Heart right ventricle (tissue), 16 donors: ENCODE measurements around the gene KRT71. TPM values are rescaled to one million over a fixed set of nuclear protein-coding genes. Genes with fewer than 3 reads are reported as not detected.

Experiments
- ATAC-seq, 8 donors: fragments of 200-7000 bp; cut with Tn5 transposase; one replicate each; pipeline ENCODE4 v1.9.1; 2020; ENCODE audit warnings: mild to moderate bottlenecking in 8 of 8, moderate library complexity in 8 of 8, moderate number of reproducible peaks in 1 of 8
- DNase-seq, 2 donors: peaks; one replicate each; pipeline ENCODE4 v3.0.0-alpha.2; 2020
- H3K27ac ChIP-seq, 10 donors: fragments of 200-600 bp; sonication (generic) in 2 of 10; one replicate each; pipeline versions ENCODE4 v1.5.0 to v1.8.0; 2020 to 2022; ENCODE audit warnings: mild to moderate bottlenecking in 3 of 10
- H3K27me3 ChIP-seq, 7 donors: fragments of 200-600 bp; one replicate each; pipeline ENCODE4 v1.8.0; 2021 to 2022; ENCODE audit warnings: mild to moderate bottlenecking in 2 of 7
- H3K36me3 ChIP-seq, 9 donors: fragments of 200-600 bp; sonication (generic) in 1 of 9; one replicate each; pipeline versions ENCODE4 v1.5.0 to v1.8.0; 2020 to 2022; ENCODE audit warnings: mild to moderate bottlenecking in 2 of 9
- H3K4me1 ChIP-seq, 9 donors: fragments of 200-600 bp; sonication (generic) in 1 of 9; one replicate each; pipeline versions ENCODE4 v1.5.0 to v1.8.0; 2020 to 2022; ENCODE audit warnings: mild to moderate bottlenecking in 4 of 9
- H3K4me3 ChIP-seq, 10 donors: fragments of 200-600 bp; sonication (generic) in 2 of 10; one replicate each; pipeline versions ENCODE4 v1.5.0 to v1.8.0; 2020 to 2022; ENCODE audit warnings: mild to moderate bottlenecking in 7 of 10, moderate library complexity in 2 of 10
- H3K9me3 ChIP-seq, 11 donors: fragments of 200-600 bp in 10 of 11; sonication (generic) in 2 of 11; one replicate each; pipeline versions ENCODE4 v1.5.0 to v1.8.0; 2013 to 2022; ENCODE audit warnings: mild to moderate bottlenecking in 2 of 11, control low read depth in 1 of 11, moderate library complexity in 1 of 11
- WGBS, 2 donors: extraction: QIAGEN DNeasy Blood & Tissue Kit; methylation state at CpG; one replicate each; pipeline ENCODE4 v1.1.7; 2013; ENCODE audit warnings: inconsistent platforms in 1 of 2; 5-methylcytosine and 5-hydroxymethylcytosine counted together
- intact Hi-C, 10 donors: fragments of 100-400 bp; cut with DNase I; formaldehyde crosslinking; loops; one replicate each; pipeline versions ENCODE4 v1.11.1 to v1.14.2; 2022
- polyA plus RNA-seq, 2 donors: library from polyadenylated mRNA; stranded (reverse); fragments of 200-250 nt; gene quantifications; one replicate each; pipeline ENCODE4 v1.2.3, GENCODE V29; 2013
- total RNA-seq, 10 donors: library from RNA; stranded (reverse); fragmentation: NEBNext Ultra II Directional in 3 of 10; extraction: Animal tissue kit (Norgen Biotek cat#: 25700) in 3 of 10; gene quantifications; one replicate each; pipeline versions ENCODE4 v1.2.1 to v1.2.4, GENCODE V29; 2021 to 2023
- TF ChIP-seq, protein P1 (sequence below), 9 donors: fragments of 200-600 bp; sonication (generic) in 2 of 9; IDR thresholded peaks; one replicate each; pipeline versions ENCODE4 v1.5.0 to v1.8.0; 2021 to 2022; ENCODE audit warnings: antibody characterized with exemption in 9 of 9, mild to moderate bottlenecking in 5 of 9, moderate library complexity in 1 of 9
- donor health status: Arrhythmogenic right ventricular cardiomyopathy.
- donor health status: ischemic (EF 13 %, LVEDD 7.1; RV severe dilation, severe dysfunction).
- donor health status: healthy with polysubstance abuse.
- donor health status: DM: no; HTN: yes; CAD: no.
- donor health status: DM: no; HTN: no; CAD: no.
- donor health status: ischemic (EF 25% LVEDD 6.9; RV normal size, moderate dysfunction).
- donor health status: ischemic (EF 25% LVEDD 5.7; RV mildly dilated, moderate dysfunction).
- donor health status: healthy.
- donor health status: DM: yes; HTN: yes; CAD: no.
- donor health status: Ischemic cardiomyopathy.
- donor health status: ischemic (EF 35%, LVEDD 5.7; RV mildly dilated, moderate dysfunction).
- donor health status: nonischemic (EF 11% LVEDD 7.7; RV severe dilation, severe dysfunction).
- donor health status: DM: yes; HTN: yes; CAD: no.
- donor health status: PGD.
- donor health status: ischemic (EF 29% LVEDD 5.4; RV normal size, mild dysfunction).
- donor health status: nonischemic (EF 23%, LVEDD 6.1; RV moderate dilation, normal function).

Gene KRT71
- total and polyA plus RNA-seq, 12 donors: not detected

DNA sequence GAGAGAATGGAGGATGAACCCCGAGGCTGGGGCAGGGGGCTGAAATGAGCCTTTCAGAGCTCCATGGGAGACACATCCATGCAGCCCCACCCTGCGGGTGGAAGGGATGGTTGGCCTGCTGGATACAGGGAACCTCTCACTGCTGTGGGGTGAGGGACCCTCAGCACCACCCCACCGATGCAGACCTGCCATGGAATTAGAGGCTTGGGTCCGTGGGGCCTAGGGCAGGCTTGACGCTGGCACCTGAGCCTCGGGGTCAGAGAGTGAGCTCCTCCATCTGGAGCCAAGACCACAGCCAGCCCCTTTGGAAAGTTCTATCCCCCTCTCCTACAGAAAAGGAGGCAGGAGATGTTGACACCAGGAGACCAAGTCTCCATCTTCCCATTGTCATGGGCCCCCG, 28.1 kb upstream of the KRT71 start:
- Histone ChIP-seq H3K4me3 (no peak overlapping the region), H3K9me3 (no peaks in the 10 kb centered on the region), H3K27me3 (peaks cover 0 to 10% (median 6%) of the 10 kb centered on the region in 7 donors), H3K36me3 (no peaks in the 10 kb centered on the region), H3K27ac (no peak overlapping the region), H3K4me1 (no peaks in the 10 kb centered on the region)
- intact Hi-C loops: loop anchor here in 9 of 10 donors (5.0 to 10.0 kb wide), 8 partner anchors 209 to 424 kb away; no protein-coding TSS in a partner anchor
- TF ChIP-seq, protein P1, sequence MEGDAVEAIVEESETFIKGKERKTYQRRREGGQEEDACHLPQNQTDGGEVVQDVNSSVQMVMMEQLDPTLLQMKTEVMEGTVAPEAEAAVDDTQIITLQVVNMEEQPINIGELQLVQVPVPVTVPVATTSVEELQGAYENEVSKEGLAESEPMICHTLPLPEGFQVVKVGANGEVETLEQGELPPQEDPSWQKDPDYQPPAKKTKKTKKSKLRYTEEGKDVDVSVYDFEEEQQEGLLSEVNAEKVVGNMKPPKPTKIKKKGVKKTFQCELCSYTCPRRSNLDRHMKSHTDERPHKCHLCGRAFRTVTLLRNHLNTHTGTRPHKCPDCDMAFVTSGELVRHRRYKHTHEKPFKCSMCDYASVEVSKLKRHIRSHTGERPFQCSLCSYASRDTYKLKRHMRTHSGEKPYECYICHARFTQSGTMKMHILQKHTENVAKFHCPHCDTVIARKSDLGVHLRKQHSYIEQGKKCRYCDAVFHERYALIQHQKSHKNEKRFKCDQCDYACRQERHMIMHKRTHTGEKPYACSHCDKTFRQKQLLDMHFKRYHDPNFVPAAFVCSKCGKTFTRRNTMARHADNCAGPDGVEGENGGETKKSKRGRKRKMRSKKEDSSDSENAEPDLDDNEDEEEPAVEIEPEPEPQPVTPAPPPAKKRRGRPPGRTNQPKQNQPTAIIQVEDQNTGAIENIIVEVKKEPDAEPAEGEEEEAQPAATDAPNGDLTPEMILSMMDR (IDR thresholded peaks at IDR 0.05): no peak
- no peak for DNase-seq
- ATAC-seq: no peak
- 77 to 88% methylated on average over 7 of the region's 7 CpGs for WGBS, 2 donors

DNA sequence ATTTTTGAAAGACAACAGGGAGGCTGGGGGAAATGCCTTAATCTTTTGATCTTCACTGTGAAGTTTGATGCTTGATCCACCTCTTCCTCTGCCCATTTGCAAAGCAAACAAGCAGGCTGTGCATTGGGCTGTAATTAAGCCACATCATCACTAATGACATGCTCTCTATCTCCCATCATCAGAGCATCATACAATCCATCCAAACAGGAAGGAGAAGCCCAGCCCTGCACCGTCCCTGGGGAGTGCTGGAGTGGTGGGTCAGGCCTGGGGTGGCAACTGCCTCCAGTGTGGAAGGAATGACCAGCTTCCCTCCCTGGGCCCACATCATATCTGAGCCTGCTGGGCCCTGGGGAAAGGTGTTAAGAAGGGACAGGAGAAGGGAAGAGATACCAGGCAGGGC, 27.6 kb upstream of the KRT71 start:
- DNase-seq (no peak), ATAC-seq (no peak)
- no peaks in the 10 kb centered on the region for H3K4me1 ChIP-seq
- no peaks in the 10 kb centered on the region for H3K9me3 ChIP-seq
- H3K27me3 ChIP-seq: peaks cover 0 to 14% (median 6%) of the 10 kb centered on the region in 7 donors
- H3K36me3 ChIP-seq: no peaks in the 10 kb centered on the region
- 69 to 70% methylated on average over 1 of the region's 1 CpG for WGBS, 2 donors
- H3K4me3 ChIP-seq: no peak overlapping the region
- intact Hi-C loops: loop anchor here in 9 of 10 donors (5.0 to 10.0 kb wide), 8 partner anchors 208 to 423 kb away; no protein-coding TSS in a partner anchor
- TF ChIP-seq, protein P1 (IDR thresholded peaks at IDR 0.05): no peak
- H3K27ac ChIP-seq: no peak overlapping the region

DNA sequence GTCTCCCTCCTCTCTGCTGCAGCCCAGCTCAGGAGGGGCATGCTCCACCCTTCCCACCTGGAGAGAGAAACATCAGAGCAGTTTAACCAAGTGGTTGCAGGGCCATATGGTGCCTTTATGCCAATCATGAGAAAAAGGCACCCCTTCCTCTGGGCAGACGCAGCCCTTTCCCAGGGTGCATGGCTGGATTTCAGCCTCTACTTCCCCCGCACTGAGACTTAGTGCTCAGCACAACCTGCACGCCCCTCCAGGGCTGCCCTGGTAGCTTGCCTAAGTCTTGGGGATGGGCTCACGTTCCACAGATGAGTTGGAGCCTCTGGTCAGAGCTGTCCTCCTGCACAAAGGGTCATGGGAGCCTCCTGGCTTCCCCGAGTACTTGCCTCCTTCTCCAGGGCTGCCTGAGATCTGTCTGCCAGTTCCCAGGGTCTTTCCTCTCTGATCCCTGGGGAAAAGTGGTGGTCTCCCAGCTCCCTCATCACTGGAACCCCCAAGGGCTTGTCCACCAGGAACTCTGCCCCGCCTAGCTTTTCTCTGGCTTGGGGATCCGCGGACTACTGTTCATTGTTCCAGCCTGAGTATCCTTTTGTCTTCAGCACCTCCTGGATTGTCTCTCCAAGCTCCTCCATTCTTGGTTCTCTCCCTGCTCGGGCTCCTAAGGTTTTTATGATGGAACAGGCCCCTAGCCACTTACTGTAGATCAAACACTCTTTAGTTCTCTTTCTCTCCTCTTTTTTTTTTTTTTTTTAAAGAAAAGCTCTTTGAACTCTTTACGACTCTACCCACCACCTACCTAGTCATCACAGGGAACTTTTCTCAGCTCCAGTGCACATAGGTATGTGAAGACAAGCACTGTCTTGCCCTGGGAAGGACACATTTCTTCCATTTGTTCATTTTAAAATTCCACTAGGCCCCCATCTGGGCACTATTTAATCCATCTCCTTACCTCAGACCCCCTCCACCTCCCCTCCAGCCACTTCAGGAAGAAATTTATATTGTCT, 26.8 kb upstream of the KRT71 start:
- TF ChIP-seq, protein P1 (IDR thresholded peaks at IDR 0.05): no peak
- H3K27me3 ChIP-seq: peaks cover 0 to 20% (median 8%) of the 10 kb centered on the region in 7 donors
- ATAC-seq: no peak
- intact Hi-C loops: loop anchor here in 9 of 10 donors (5.0 to 10.0 kb wide), 10 partner anchors 207 to 427 kb away; no protein-coding TSS in a partner anchor
- no peak overlapping the region for H3K4me3 ChIP-seq
- H3K9me3 ChIP-seq: no peaks in the 10 kb centered on the region
- H3K4me1 ChIP-seq: no peaks in the 10 kb centered on the region
- no peak overlapping the region for H3K27ac ChIP-seq
- DNase-seq: no peak
- H3K36me3 ChIP-seq: no peaks in the 10 kb centered on the region
- 79% methylated on average over 10 of the region's 10 CpGs for WGBS, 2 donors

DNA sequence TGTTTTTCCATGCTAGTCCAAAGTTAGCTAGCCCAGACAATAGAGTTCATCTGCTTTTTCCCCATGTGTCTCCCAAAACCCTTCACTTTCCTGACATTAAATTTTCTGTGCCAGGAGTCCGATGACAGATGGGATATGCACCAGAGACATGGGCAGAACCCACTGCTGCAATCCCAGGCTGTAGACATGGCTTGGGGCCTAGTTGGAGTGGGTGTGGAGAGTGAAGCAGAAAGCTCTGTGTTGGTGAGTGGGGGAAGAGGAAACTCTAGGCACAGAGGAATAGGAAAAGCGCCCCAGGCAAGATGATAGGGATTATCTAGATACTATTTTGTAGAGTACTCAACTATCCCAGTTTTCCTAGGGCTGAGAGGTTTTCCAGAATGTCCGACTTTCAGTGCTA, 25.5 kb upstream of the KRT71 start:
- no peaks in the 10 kb centered on the region for H3K4me1 ChIP-seq
- peaks cover 0 to 23% (median 8%) of the 10 kb centered on the region in 7 donors for H3K27me3 ChIP-seq
- TF ChIP-seq, protein P1 (IDR thresholded peaks at IDR 0.05): no peak
- ATAC-seq (no peak), DNase-seq (no peak)
- no peak overlapping the region for H3K27ac ChIP-seq
- intact Hi-C loops: loop anchor here in 2 of 10 donors (5.0 to 10.0 kb wide), 2 partner anchors 406 to 426 kb away; no protein-coding TSS in a partner anchor
- H3K36me3 ChIP-seq: no peaks in the 10 kb centered on the region
- no peak overlapping the region for H3K4me3 ChIP-seq
- WGBS, 2 donors: 82 to 93% methylated on average over 3 of the region's 3 CpGs
- no peaks in the 10 kb centered on the region for H3K9me3 ChIP-seq
